ENCODE data around the gene NANOS3. TPM values are rescaled to one million over a fixed set of nuclear protein-coding genes. Genes with fewer than 3 reads are reported as not detected.

NANOS3 gene
- total and polyA plus RNA-seq, 10 of the 15 experiments (the other 5 are each of a cell fraction or from before 2014, with no cell fraction given), result 0.31 to 1.7 (median 0.81) TPM

- TF ChIP-seq FOS (IDR thresholded peaks at IDR 0.05; ENCODE audit: borderline replicate concordance, extremely low read depth, insufficient read length) (no peak), KAT2A (conservative IDR thresholded peaks at IDR 0.05; ENCODE audit: control insufficient read depth, low read depth, low read length) (no peak), ZNF217 (IDR thresholded peaks at IDR 0.05) (no peak), TARDBP (IDR thresholded peaks at IDR 0.05; ENCODE audit: borderline replicate concordance) (no peak), TCF3 (IDR thresholded peaks at IDR 0.05; ENCODE audit: borderline replicate concordance, insufficient read depth, low read depth, low read length) (no peak), ZNF622 (IDR thresholded peaks at IDR 0.05) (no peak), ZNF274 (IDR thresholded peaks at IDR 0.05; ENCODE audit: insufficient read depth, insufficient read length) (no peak), ZZZ3 (IDR thresholded peaks at IDR 0.05; ENCODE audit: control insufficient read depth, insufficient read length, low read depth) (no peak)
Measured at GRCh38 chr19:13892870-13893269, 15.9 kb downstream of the NANOS3 start (continued).

GRCh38 chr19:13894552-13894951 lies 17.6 kb downstream of the NANOS3 start:
- H3K4me2 ChIP-seq (ENCODE audit: control insufficient read depth, insufficient read depth), result no peak overlapping the region
- BruUV-seq (replicated peaks), result no TSS peak
- no peaks in the 10 kb centered on the region for H3K27me3 ChIP-seq (replicated peaks in 1 of 2; ENCODE audit: control insufficient read depth in 2 of 2, insufficient read depth in 2 of 2, low read length in 1 of 2)
- no peak overlapping the region for H3K9ac ChIP-seq (ENCODE audit: control insufficient read depth, insufficient read depth, low read length)
- H3K79me2 ChIP-seq (ENCODE audit: control insufficient read depth, insufficient read depth, low read length), result no peaks in the 10 kb centered on the region
- ChIA-PET SMC1A (ENCODE audit: uncharacterized antibody, unreplicated experiment) (interaction anchor here (0.5 to 1.2 kb wide), 2 partner anchors 11 to 24 kb away, joined by 3 read pairs; no protein-coding TSS in a partner anchor), POLR2A (no interaction called here), CTCF (interaction anchor here (2.1 to 2.7 kb wide), 2 partner anchors 8 to 14 kb away, joined by 5 to 7 read pairs; no protein-coding TSS in a partner anchor), RAD21 (ENCODE audit: unreplicated experiment) (no interaction called here)
- no peak for DNase-seq (ENCODE audit: low read depth, low spot score)
- no peaks in the 10 kb centered on the region for H3K36me3 ChIP-seq (ENCODE audit: control insufficient read depth in 2 of 2, insufficient read depth in 2 of 2, low read length in 1 of 2)
- no peak overlapping the region for H2AFZ ChIP-seq (ENCODE audit: control insufficient read depth, low read depth, low read length)
- no peaks in the 10 kb centered on the region for H4K20me1 ChIP-seq (ENCODE audit: control insufficient read depth, insufficient read depth)
- no peak for FAIRE-seq
- no peak for ATAC-seq
- H3K9me3 ChIP-seq (replicated peaks; ENCODE audit: control insufficient read depth, insufficient read depth, low read length), result no peaks in the 10 kb centered on the region
- 47% methylated on average over 5 of the region's 5 CpGs for WGBS (ENCODE audit: insufficient coverage, insufficient replicate concordance, low lambda C conversion rate, missing lambda C conversion rate)
- H3K4me3 ChIP-seq, result no peak overlapping the region
- no peak for TF ChIP-seq CREM (IDR thresholded peaks at IDR 0.05; ENCODE audit: low read depth)
- no peak for TF ChIP-seq SIN3A (IDR thresholded peaks at IDR 0.05; ENCODE audit: low read depth, low read length)
- no peak for TF ChIP-seq MYB (IDR thresholded peaks at IDR 0.05; ENCODE audit: borderline replicate concordance, low read depth, low read length)
- TF ChIP-seq, protein P1, sequence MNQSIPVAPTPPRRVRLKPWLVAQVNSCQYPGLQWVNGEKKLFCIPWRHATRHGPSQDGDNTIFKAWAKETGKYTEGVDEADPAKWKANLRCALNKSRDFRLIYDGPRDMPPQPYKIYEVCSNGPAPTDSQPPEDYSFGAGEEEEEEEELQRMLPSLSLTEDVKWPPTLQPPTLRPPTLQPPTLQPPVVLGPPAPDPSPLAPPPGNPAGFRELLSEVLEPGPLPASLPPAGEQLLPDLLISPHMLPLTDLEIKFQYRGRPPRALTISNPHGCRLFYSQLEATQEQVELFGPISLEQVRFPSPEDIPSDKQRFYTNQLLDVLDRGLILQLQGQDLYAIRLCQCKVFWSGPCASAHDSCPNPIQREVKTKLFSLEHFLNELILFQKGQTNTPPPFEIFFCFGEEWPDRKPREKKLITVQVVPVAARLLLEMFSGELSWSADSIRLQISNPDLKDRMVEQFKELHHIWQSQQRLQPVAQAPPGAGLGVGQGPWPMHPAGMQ (IDR thresholded peaks at IDR 0.05; ENCODE audit: borderline replicate concordance), result no peak
- TF ChIP-seq SMARCA5 (IDR thresholded peaks at IDR 0.05), result no peak
- TF ChIP-seq KLF5 (IDR thresholded peaks at IDR 0.05; ENCODE audit: partially characterized antibody), result no peak
- in situ Hi-C loops (cut with MboI), result loop anchor here (25.0 kb wide), 1 partner anchor 443 kb away; no protein-coding TSS in a partner anchor
- intact Hi-C loops (cut with micrococcal nuclease; ENCODE audit: unreplicated experiment), result no loop called here
- H3K4me1 ChIP-seq (ENCODE audit: control insufficient read depth, insufficient read depth, low read length), result no peaks in the 10 kb centered on the region
- H3K27ac ChIP-seq (ENCODE audit: control insufficient read depth, insufficient read depth), result no peak overlapping the region
